Activated T-helper 17 cell treated with anti-CD3 and anti-CD28 coated beads, Interleukin-2, amount 50 U/mL, for 72 hours (primary cell): ENCODE measurements around the gene RALB. TPM values are rescaled to one million over a fixed set of nuclear protein-coding genes. Genes with fewer than 3 reads are reported as not detected.

Source experiments
- ATAC-seq: fragments of 150-1000 bp; cut with Tn5 transposase; replicated peaks from 2 replicates; pipeline ENCODE4 v1.10.0; 2021; ENCODE audit warnings: mild to moderate bottlenecking, moderate library complexity
- H3K27ac Mint-ChIP-seq: one replicate; pipeline ENCODE4 v1.8.0; 2022; ENCODE audit warnings: mixed read lengths
- H3K27me3 Mint-ChIP-seq: one replicate; pipeline ENCODE4 v1.8.0; 2022; ENCODE audit warnings: mixed read lengths
- H3K36me3 Mint-ChIP-seq: one replicate; pipeline ENCODE4 v1.8.0; 2022; ENCODE audit warnings: low read depth, mild to moderate bottlenecking, mixed read lengths
- H3K4me1 Mint-ChIP-seq: one replicate; pipeline ENCODE4 v1.8.0; 2022; ENCODE audit warnings: mixed read lengths
- H3K4me3 Mint-ChIP-seq: one replicate; pipeline ENCODE4 v1.8.0; 2022; ENCODE audit warnings: mild to moderate bottlenecking, mixed read lengths
- H3K9me3 Mint-ChIP-seq: one replicate; pipeline ENCODE4 v1.8.0; 2022; ENCODE audit warnings: mixed read lengths
- total RNA-seq, 2 donors: library from RNA; stranded (reverse); gene quantifications; one replicate each; pipeline ENCODE4 v1.2.3, GENCODE V29; 2022

Gene RALB
- total RNA-seq, 2 donors from 2014 or later: 77.4 to 91.9 TPM

DNA sequence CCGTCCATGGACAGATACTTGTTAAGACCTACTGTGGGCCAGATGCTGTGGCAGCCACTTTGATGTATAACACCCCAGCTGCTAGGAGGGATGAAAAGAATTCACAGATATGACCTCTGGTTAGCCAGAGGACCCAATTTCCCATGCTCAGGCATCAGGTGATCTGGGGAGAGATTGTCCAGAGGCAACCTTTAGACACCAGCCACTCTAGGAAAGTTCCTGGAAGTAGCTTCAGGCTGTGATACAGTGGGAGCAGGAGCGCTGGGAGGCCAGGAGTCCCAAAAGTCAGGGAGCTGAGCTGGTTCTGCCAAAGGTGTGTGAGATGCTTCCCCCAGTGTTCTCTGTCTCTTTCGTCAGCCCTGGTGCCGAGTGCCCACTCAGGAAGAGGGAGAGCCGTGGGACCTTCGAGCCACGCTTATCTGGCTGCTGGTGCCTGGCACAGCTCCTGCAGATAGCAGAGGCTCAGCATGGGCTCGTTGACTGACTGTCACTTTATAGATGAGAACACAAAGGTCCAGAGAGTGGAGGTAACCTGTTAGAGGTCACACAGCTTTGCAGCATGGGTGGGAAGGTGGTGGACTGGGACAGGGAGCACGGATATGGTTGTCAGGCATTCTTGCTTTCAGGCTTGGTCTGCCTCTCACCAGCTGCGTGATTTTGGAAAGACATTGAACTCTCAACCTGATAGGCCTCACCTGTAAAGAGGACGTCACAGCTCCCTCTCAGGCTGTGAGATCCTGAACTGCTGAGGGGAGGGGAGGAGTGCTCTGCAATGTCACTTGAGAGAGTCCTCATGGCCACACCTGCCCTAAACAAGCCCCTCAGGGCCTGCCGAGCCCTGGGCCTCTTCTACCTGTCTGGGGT, 7.8 kb upstream of the RALB start:
- H3K27ac Mint-ChIP-seq: no peak overlapping the region
- H3K27me3 Mint-ChIP-seq: peaks cover 11% of the 10 kb centered on the region
- H3K4me3 Mint-ChIP-seq: no peak overlapping the region
- ATAC-seq: no peak
- peaks cover 3% of the 10 kb centered on the region for H3K9me3 Mint-ChIP-seq
- H3K36me3 Mint-ChIP-seq: no peaks in the 10 kb centered on the region
- no peaks in the 10 kb centered on the region for H3K4me1 Mint-ChIP-seq

GRCh38 chr2:120245520-120246332, 6.9 kb upstream of the RALB start:
- Mint-ChIP-seq H3K9me3 (peaks cover 3% of the 10 kb centered on the region), H3K27me3 (peaks cover 11% of the 10 kb centered on the region), H3K36me3 (no peaks in the 10 kb centered on the region), H3K4me3 (no peak overlapping the region), H3K4me1 (no peaks in the 10 kb centered on the region), H3K27ac (no peak overlapping the region)
- no peak for ATAC-seq

DNA sequence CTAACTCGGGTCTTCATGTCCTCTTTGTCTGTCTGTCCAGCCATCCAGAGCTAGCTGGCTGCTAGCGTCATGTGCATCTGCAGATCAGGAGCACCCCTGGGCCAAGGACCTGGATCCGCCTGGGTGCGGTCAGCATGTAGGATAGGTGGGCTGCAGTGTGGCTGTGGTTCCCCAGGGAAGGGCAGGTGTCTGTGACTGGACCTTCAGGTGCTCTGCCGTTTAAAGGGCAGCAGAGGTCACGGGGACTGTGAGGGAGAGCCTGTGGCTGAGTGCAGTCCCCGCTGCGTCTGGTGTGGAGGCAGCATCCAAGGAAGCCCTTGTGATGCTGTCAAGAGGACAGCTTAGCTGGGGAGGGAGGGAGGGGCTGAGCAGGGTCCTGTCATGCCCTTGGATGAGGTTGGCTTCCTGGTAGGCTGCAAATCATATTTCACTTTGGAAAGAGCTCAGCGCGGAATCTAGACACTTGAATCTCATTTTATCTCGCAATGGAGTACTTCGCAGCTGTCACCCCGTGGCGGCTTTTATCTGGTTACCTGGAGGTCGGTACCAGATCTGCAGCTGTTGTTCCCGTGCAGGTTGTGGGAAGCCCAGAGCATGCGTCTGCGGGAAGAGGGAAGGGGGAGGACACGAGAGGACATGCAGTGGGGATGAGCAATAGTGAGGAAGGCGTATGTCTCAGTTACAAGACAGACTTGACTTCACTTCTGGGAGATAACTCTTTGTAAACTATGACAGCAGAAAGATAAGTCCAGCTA, 5.9 kb upstream of the RALB start:
- no peak overlapping the region for H3K27ac Mint-ChIP-seq
- H3K36me3 Mint-ChIP-seq: no peaks in the 10 kb centered on the region
- peaks cover 11% of the 10 kb centered on the region for H3K27me3 Mint-ChIP-seq
- H3K4me3 Mint-ChIP-seq: no peak overlapping the region
- H3K4me1 Mint-ChIP-seq: peaks cover 2% of the 10 kb centered on the region
- ATAC-seq: no peak
- peaks cover 3% of the 10 kb centered on the region for H3K9me3 Mint-ChIP-seq

DNA sequence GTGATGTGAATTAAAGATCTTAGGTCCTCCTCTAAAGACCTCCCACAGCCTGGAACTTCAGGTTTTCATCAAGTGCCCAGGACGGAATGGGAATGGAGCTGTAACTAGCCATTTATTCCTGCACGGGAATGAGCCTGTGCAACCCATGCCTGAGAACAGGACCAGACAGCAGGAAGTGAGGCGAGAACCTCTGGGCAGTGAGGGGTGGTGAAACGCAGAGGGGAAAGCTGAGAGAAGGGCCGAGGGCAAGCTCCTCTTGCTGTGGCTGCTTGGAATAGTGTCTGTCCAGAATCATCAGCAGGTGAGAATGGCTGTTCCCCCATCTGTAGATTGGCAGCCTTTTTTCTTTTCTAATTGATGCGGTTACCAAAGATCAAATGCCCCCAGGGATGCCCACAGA, 4.8 kb upstream of the RALB start:
- H3K4me1 Mint-ChIP-seq: peaks cover 4% of the 10 kb centered on the region
- no peaks in the 10 kb centered on the region for H3K36me3 Mint-ChIP-seq
- ATAC-seq: no peak
- no peak overlapping the region for H3K4me3 Mint-ChIP-seq
- H3K27me3 Mint-ChIP-seq: peaks cover 11% of the 10 kb centered on the region
- H3K9me3 Mint-ChIP-seq: peaks cover 3% of the 10 kb centered on the region
- no peak overlapping the region for H3K27ac Mint-ChIP-seq

DNA sequence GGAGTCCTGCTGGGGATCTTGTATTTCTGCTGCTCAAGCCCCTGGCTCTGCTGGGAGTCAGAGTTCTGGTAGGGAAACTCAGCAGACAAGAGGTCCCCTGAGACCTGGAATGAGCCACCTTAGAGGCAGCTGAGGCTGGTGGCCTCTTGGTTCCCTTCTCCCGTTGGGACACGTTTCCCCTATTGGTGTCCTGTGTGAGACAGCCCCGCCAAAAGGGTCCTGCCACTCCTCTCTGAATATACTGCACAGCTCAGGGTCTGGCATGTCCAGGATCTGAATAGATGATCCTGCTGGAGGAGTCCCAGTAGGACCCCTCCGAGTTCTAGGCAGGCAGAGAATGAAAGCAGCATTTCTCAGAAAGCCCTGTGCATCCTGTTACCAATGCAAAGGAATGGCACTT, 2.0 kb upstream of the RALB start:
- peaks cover 23% of the 10 kb centered on the region for H3K4me1 Mint-ChIP-seq
- ATAC-seq: no peak

GRCh38 chr2:120251078-120251477, 1.6 kb upstream of the RALB start:
- no peaks in the 10 kb centered on the region for H3K9me3 Mint-ChIP-seq
- no peak overlapping the region for H3K27ac Mint-ChIP-seq
- peaks cover 26% of the 10 kb centered on the region for H3K4me1 Mint-ChIP-seq
- H3K27me3 Mint-ChIP-seq: peaks cover 11% of the 10 kb centered on the region
- ATAC-seq: no peak
- H3K36me3 Mint-ChIP-seq: peaks cover 23% of the 10 kb centered on the region
- H3K4me3 Mint-ChIP-seq: no peak overlapping the region

More for the DNA sequence above, 2.0 kb upstream of the RALB start:
- H3K4me3 Mint-ChIP-seq: no peak overlapping the region
- peaks cover 11% of the 10 kb centered on the region for H3K27me3 Mint-ChIP-seq
- H3K36me3 Mint-ChIP-seq: peaks cover 20% of the 10 kb centered on the region
- H3K9me3 Mint-ChIP-seq: no peaks in the 10 kb centered on the region
- H3K27ac Mint-ChIP-seq: no peak overlapping the region

DNA sequence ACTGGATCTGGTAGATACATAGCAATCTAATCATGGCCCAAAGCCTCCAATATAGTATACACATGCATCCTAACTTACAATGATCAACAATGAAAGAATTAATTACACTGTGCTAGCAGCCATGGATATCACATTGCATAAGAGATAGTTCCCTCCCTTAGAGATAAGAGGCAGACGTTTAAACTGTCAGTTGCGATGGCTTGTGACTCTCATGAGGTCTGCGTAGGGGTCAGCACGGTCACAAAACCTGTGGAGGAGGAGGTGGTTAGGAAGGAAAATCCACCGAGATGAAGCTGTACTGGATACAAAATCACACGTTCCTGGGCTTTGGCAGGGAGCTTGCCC, 800 bp upstream of the RALB start:
- H3K4me3 Mint-ChIP-seq: peak overlapping the region; percentile 95
- H3K27me3 Mint-ChIP-seq: peaks cover 6% of the 10 kb centered on the region

DNA sequence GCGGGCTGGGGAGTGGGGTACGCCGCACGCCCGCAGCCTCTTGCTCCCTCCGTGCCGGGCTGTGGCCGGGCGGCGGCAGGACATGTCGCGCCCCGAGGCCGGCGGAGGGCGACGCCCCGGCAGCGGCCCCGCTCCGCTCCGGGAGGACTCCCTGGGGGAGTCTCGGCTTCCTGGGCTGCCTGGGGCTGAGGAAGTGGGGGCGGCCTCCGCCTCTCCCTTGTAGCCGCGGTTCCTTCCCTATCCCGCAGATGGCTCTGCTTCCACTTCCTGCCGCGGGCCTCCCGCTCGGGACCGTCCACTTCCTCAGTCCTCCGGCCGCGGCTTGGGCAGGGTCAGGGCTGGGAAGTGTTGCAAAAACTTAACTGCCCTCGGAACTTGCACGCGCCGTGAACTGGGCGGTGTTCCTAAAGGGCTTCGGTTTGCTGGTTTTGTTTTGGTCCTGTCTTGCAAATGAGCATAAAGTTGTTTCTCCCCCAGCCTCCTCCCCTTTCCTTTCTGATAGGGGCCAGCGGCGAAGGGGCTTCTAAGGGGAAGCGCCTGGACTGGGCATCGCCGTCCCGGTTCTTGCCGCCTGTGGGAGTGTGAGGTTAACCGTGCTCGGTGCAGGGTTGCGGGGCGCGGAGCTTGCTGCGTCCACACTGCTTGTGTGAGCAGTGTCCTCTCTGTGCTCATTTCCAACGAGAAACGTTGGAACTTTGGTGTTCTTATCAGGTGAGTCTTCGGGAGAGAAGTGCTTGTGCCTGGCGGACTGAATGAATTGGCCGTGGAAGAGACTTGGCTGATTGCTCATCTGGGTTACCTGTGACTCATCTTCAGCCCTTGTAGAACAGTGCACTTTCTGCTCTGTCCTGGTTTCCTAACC, 600 bp downstream of the RALB start:
- Mint-ChIP-seq H3K36me3 (peaks cover 45% of the 10 kb centered on the region), H3K4me3 (peak overlapping the region; percentile 95), H3K4me1 (peaks cover 39% of the 10 kb centered on the region), H3K27me3 (peaks cover 3% of the 10 kb centered on the region), H3K9me3 (no peaks in the 10 kb centered on the region), H3K27ac (peak overlapping the region; percentile 94)
- peak; percentile 60 for ATAC-seq

More for the DNA sequence above, 800 bp upstream of the RALB start:
- ATAC-seq: no peak
- Mint-ChIP-seq H3K27ac (peak overlapping the region; percentile 94), H3K4me1 (peaks cover 33% of the 10 kb centered on the region), H3K36me3 (peaks cover 31% of the 10 kb centered on the region), H3K9me3 (no peaks in the 10 kb centered on the region)

DNA sequence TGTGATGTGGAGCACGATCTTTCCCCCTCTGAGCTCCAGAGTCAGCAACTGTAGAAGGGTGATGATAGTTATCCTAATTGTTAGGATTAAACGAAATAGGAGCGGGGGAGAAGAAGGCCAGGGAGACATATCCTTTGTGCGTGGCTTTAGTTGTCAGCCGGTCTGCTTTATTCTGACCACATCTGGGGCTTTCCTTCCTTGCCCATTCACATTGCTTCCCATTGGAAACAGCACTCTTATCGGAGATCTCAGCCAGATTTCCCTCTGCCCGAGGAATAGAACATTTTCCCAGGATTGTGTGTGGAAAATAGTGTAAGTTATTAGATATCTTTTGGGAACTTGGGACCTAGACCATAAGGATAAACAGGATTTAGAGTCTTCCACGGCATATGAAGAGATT, 1.5 kb downstream of the RALB start:
- Mint-ChIP-seq H3K4me3 (peak overlapping the region; percentile 95), H3K36me3 (peaks cover 51% of the 10 kb centered on the region), H3K9me3 (no peaks in the 10 kb centered on the region), H3K27me3 (no peaks in the 10 kb centered on the region), H3K27ac (peak overlapping the region; percentile 94), H3K4me1 (peaks cover 39% of the 10 kb centered on the region)
- ATAC-seq: no peak

DNA sequence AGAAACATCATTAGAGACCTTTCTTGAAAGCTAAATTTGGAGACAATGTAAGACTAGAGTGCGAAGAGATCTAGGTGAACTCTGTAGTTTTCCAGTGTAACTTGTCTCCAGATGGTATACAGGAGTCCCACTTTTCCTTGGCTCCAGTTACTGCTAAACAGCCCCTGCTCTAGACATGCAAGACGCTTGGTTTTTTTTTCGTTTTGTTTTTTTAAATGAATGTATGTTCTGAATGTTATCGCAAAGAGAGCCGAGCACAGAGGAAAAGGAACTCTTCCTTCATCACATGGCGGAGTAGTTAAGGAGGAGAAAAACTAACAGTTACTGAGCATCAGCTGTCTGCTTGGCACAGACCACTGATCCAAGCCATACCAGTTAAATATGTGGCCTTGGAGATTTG, 2.4 kb downstream of the RALB start:
- Mint-ChIP-seq H3K27me3 (no peaks in the 10 kb centered on the region), H3K9me3 (no peaks in the 10 kb centered on the region), H3K27ac (peak overlapping the region; percentile 37), H3K36me3 (peaks cover 51% of the 10 kb centered on the region), H3K4me3 (peak overlapping the region; percentile 95), H3K4me1 (peaks cover 39% of the 10 kb centered on the region)
- no peak for ATAC-seq

GRCh38 chr2:120255986-120256650, 3.5 kb downstream of the RALB start:
- Mint-ChIP-seq H3K36me3 (peaks cover 51% of the 10 kb centered on the region), H3K27me3 (no peaks in the 10 kb centered on the region)

GRCh38 chr2:120256651-120257000, 4.0 kb downstream of the RALB start:
- peaks cover 51% of the 10 kb centered on the region for H3K36me3 Mint-ChIP-seq
- H3K27me3 Mint-ChIP-seq: no peaks in the 10 kb centered on the region
- H3K4me1 Mint-ChIP-seq: peaks cover 38% of the 10 kb centered on the region
- H3K4me3 Mint-ChIP-seq: peak overlapping the region; percentile 95
- no peak for ATAC-seq
- H3K27ac Mint-ChIP-seq: no peak overlapping the region
- no peaks in the 10 kb centered on the region for H3K9me3 Mint-ChIP-seq

More at GRCh38 chr2:120255986-120256650, 3.5 kb downstream of the RALB start:
- Mint-ChIP-seq H3K4me1 (peaks cover 39% of the 10 kb centered on the region), H3K9me3 (no peaks in the 10 kb centered on the region), H3K4me3 (peak overlapping the region; percentile 95), H3K27ac (no peak overlapping the region)
- ATAC-seq: no peak

GRCh38 chr2:120257522-120257921, 4.9 kb downstream of the RALB start:
- Mint-ChIP-seq H3K9me3 (no peaks in the 10 kb centered on the region), H3K4me1 (peaks cover 35% of the 10 kb centered on the region), H3K27me3 (no peaks in the 10 kb centered on the region), H3K27ac (peak overlapping the region; percentile 26), H3K4me3 (peak overlapping the region; percentile 95), H3K36me3 (peaks cover 51% of the 10 kb centered on the region)
- ATAC-seq: no peak
